Astrocyte of the spinal cord (primary cell): Measurements from ENCODE around the gene MEIOB.

ENCODE experiments used
- DNase-seq: peaks from one replicate; pipeline ENCODE4 v3.0.0; 2011; ENCODE audit warnings: low read depth, low spot score
- H3K4me3 ChIP-seq: 2 replicates; pipeline ENCODE4 v1.5.1; 2011; ENCODE audit warnings: low read depth, mild to moderate bottlenecking, low read length, moderate library complexity
- CTCF ChIP-seq: IDR thresholded peaks from 2 replicates; pipeline ENCODE4 v1.5.1; 2012; ENCODE audit warnings: low read depth, mild to moderate bottlenecking, low read length, inconsistent platforms
- in situ Hi-C: cut with HindIII; loops from 2 replicates; pipeline ENCODE4 v1.10.0; 2017; ENCODE audit warnings: low sequenced_read_pairs

MEIOB gene

GRCh38 chr16:1917056-1917664 lies 45.2 kb upstream of the MEIOB start:
- no peak overlapping the region for H3K4me3 ChIP-seq
- TF ChIP-seq CTCF: no peak
- in situ Hi-C loops: no loop called here
- DNase-seq: no peak

- no peak for DNase-seq
- no peak overlapping the region for H3K4me3 ChIP-seq
- no peak for TF ChIP-seq CTCF
- in situ Hi-C loops: no loop called here
These were observed 44.7 kb upstream of the MEIOB start for GRCh38 chr16:1916640-1916990.

GRCh38 chr16:1915732-1916639 lies 44.0 kb upstream of the MEIOB start:
- no peak for DNase-seq
- in situ Hi-C loops: no loop called here

GRCh38 chr16:1914988-1915387 lies 43.0 kb upstream of the MEIOB start:
- in situ Hi-C loops: no loop called here
- no peak for DNase-seq
- no peak for TF ChIP-seq CTCF
- no peak overlapping the region for H3K4me3 ChIP-seq

More at GRCh38 chr16:1915732-1916639, 44.0 kb upstream of the MEIOB start:
- H3K4me3 ChIP-seq: no peak overlapping the region
- no peak for TF ChIP-seq CTCF

- no peak for DNase-seq
- TF ChIP-seq CTCF: no peak
- no peak overlapping the region for H3K4me3 ChIP-seq
- in situ Hi-C loops: no loop called here
These were observed 42.2 kb upstream of the MEIOB start for GRCh38 chr16:1914084-1914608.

- in situ Hi-C loops: no loop called here
- no peak for TF ChIP-seq CTCF
- DNase-seq: no peak
- H3K4me3 ChIP-seq: no peak overlapping the region
These were observed 41.5 kb upstream of the MEIOB start for GRCh38 chr16:1913327-1914083.
